Astrocyte of the hippocampus (primary cell): Measurements from ENCODE around the gene SLC45A1.

Experiments used
- DNase-seq: peaks from one replicate; pipeline ENCODE4 v3.0.0; 2011; ENCODE audit warnings: low read depth, low spot score

SLC45A1 gene

GRCh38 chr1:8311068-8311718 lies 6.7 kb upstream of the SLC45A1 start:
- no peak for DNase-seq

- DNase-seq: no peak
Observed at GRCh38 chr1:8312235-8313218, 5.4 kb upstream of the SLC45A1 start.

- no peak for DNase-seq
Observed at GRCh38 chr1:8313231-8313630, 4.7 kb upstream of the SLC45A1 start.

GRCh38 chr1:8314346-8315280 lies 3.3 kb upstream of the SLC45A1 start:
- peak; percentile 92 for DNase-seq

GRCh38 chr1:8315573-8316475 lies 2.1 kb upstream of the SLC45A1 start:
- no peak for DNase-seq

- peak; percentile 25 for DNase-seq
Observed at GRCh38 chr1:8318436-8318835, 522 bp downstream of the SLC45A1 start.

GRCh38 chr1:8321612-8322011 lies 3.7 kb downstream of the SLC45A1 start:
- no peak for DNase-seq

- DNase-seq: no peak
Observed at GRCh38 chr1:8323706-8324105, 5.8 kb downstream of the SLC45A1 start.

- no peak for DNase-seq
Observed at GRCh38 chr1:8324176-8324810, 6.4 kb downstream of the SLC45A1 start.

- no peak for DNase-seq
Observed at GRCh38 chr1:8325771-8326170, 7.9 kb downstream of the SLC45A1 start.

GRCh38 chr1:8326265-8326664 lies 8.4 kb downstream of the SLC45A1 start:
- DNase-seq: no peak

GRCh38 chr1:8328271-8328670 lies 10.4 kb downstream of the SLC45A1 start:
- DNase-seq: no peak

GRCh38 chr1:8329439-8329838 lies 11.5 kb downstream of the SLC45A1 start:
- no peak for DNase-seq

GRCh38 chr1:8329858-8330257 lies 11.9 kb downstream of the SLC45A1 start:
- DNase-seq: no peak

- no peak for DNase-seq
Observed at GRCh38 chr1:8330271-8331125, 12.6 kb downstream of the SLC45A1 start.

- no peak for DNase-seq
Observed at GRCh38 chr1:8332806-8333205, 14.9 kb downstream of the SLC45A1 start.

- DNase-seq: no peak
Observed at GRCh38 chr1:8333246-8333987, 15.5 kb downstream of the SLC45A1 start.

- no peak for DNase-seq
Observed at GRCh38 chr1:8334106-8334851, 16.4 kb downstream of the SLC45A1 start.
